Stimulated activated CD8-positive, alpha-beta memory T cell treated with anti-CD3 and anti-CD28 coated beads, Interleukin-7, amount 100 ng/mL, for 1 hour (primary cell): ENCODE data around the gene ATP6V1A.

Experiments used
- DNase-seq, 2 donors: peaks; one replicate each; pipeline ENCODE4 v3.0.0-alpha.2; 2020; ENCODE audit warnings: low read depth in 2 of 2

The ATP6V1A gene

DNA sequence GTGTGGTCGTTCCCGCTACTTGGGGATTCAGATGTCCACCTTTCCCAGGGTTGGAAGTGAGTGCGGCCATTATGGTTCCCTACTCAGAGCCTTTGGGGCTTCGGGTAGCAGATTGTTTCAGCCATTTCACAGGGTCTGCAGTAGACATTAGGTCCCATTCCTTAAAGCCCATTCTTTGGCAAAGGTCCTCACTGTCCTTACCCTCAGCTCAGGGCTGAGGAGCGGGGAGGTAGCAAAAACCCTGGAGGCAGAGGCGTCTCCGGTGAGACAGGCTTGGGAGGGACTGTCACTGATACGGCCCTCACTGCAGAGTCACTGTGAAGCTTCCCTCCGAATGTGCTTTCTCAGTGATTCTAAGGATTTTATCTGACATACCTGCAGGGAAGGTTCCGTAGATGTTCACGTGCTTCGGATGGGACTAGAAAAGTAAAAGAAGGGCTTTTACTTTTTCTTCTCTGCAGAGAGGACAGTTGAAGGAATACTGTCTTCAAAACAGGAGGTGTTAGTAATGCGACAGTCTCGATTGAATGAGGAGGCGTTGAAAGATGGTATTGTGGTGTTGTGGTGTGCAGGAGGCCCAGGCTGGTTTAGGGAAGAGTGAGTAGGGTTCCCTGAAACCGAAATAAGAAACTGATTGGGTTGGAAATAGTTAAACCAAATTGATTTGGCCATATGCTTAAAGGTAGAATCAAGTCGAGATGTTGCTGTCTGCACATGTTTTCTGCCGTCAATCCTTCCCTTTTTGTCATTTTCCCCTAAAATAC is 630 bp downstream of the ATP6V1A start:
- DNase-seq = no peak

DNA sequence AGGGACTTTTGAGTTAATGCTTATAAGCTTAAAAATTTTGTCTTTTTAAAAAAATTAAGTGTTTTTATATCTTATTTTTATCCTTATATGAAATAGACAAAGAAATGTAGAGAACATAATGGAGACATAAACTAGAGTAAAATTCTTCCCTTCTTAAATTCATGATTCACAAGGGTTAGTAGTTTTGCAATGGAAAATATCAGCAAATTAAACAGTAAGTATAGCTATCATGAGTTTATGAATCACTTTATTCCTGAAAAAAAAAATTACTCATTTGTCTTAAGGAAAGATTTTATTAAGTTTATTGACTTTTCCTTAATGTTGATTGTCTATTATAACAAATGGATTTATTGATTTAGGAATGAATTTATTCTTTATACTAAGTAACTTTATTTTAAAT is 4.3 kb downstream of the ATP6V1A start:
- DNase-seq = no peak

- DNase-seq = no peak
Measured at GRCh38 chr3:113753376-113753985, 6.6 kb downstream of the ATP6V1A start.

- no peak for DNase-seq
Measured at GRCh38 chr3:113754494-113755159, 7.8 kb downstream of the ATP6V1A start.

DNA sequence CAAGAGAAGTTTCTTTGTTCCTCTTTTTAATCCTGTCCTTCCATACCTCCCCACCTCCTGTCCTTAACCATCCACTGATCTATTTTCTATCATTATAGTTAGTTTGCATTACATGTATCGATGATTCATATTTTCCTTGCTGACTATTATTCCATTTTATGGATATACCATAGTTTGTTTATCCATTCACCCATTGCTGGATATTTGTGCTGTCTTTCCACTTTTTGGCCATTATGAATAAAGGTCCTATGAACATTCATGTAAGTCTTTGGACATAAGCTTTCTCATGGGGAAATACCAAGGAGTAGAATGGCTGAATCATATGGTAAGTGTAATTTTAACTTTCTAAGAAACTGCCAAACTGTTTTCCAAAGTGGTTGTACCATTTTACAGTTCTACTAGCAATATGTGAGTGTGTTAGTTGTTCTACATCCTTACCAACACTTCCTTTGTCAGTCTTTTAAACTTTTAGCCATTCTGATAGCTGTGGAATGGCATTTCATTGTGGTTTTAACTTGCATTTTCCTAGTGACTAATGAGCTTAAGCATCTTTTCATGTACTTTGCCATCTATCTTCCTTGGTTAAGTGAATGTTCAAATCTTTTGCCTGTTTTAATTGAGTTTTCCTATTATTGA is 11.7 kb downstream of the ATP6V1A start:
- no peak for DNase-seq

- no peak for DNase-seq
Measured at GRCh38 chr3:113764698-113765097, 17.9 kb downstream of the ATP6V1A start.

GRCh38 chr3:113769551-113769950 is 22.7 kb downstream of the ATP6V1A start:
- DNase-seq = no peak

GRCh38 chr3:113771993-113772392 is 25.2 kb downstream of the ATP6V1A start:
- DNase-seq = no peak

GRCh38 chr3:113773381-113773780 is 26.5 kb downstream of the ATP6V1A start:
- no peak for DNase-seq

DNA sequence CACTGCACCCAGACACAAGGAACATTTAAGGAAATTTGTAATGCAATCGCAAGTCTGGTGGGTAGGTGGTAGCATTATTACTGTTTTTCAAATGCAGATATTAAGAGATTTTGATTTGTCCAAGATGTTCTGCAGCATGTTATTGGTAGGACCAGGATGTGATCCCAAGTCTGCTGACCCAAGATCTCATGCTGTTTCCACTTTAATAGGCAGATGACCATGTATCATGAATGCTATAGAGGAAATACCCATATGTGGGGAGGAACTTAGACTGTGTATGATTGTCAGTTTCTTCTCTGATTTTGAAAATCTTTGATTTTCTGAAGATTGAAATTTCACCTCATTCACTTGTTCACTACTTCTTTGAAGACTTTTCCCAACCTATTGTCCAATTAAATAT is 28.7 kb downstream of the ATP6V1A start:
- DNase-seq = no peak

- no peak for DNase-seq
Measured at GRCh38 chr3:113776564-113776963, 29.7 kb downstream of the ATP6V1A start.

GRCh38 chr3:113783463-113783862 is 36.6 kb downstream of the ATP6V1A start:
- no peak for DNase-seq

GRCh38 chr3:113783980-113784379 is 37.1 kb downstream of the ATP6V1A start:
- no peak for DNase-seq

DNA sequence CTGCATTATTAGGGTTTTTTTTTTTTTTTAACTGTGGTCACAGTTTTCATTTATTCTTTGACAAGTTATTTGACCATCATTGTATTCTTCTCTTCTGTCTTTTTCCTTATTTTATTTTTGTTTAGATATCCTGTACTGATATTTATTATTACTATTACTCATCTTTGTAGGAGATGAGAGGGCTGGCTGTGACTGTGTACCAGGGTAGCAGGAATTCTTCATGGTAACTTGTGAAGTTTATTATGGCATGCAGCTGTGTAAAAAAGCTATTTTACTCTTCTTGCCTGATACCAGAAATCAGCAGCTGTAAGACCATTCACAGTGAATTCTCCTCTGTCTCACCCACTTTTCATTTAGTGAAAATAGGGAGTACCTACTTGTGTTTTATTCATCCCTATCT is 44.5 kb downstream of the ATP6V1A start:
- DNase-seq = no peak

- DNase-seq = no peak
Measured at GRCh38 chr3:113794526-113794925, 47.7 kb downstream of the ATP6V1A start.

DNA sequence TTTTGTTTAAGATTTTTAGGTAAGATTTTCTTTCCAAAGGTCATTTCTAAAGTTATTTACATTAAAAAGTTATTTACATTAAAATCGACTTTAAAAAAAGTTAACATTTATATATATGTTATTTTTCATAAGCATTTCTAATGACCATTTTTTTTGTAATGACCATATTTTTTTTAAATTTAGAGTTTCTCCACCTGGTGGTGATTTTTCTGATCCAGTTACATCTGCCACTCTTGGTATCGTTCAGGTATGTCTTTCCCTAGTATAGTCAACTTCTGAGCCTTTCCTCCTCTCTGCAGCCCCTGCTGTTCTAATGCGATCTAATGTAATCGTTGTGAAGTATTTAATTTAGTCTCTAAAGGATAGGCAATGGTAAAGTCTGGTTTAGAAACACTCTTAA is 48.9 kb downstream of the ATP6V1A start:
- no peak for DNase-seq

GRCh38 chr3:113802795-113803455 is 56.1 kb downstream of the ATP6V1A start:
- no peak for DNase-seq

DNA sequence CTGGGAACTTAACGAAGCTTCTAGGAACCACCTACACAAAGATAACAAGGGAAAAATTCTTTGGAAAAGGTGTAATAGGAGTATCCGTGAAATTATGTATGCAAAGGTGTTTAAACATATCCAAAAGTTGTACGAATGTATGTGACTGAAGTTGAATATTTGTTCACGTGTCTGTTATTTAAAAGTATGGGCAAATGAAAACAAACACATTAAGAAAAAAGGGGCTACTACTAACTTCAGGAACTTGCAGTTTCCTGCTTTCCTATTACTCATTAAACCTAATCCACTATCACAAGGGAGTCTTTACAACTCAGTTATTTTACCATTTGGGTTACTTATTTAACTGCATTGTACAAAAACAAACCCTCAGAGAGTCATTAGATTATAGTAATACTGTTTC is 57.8 kb downstream of the ATP6V1A start:
- no peak for DNase-seq

- no peak for DNase-seq
Measured at GRCh38 chr3:113805249-113805648, 58.4 kb downstream of the ATP6V1A start.

DNA sequence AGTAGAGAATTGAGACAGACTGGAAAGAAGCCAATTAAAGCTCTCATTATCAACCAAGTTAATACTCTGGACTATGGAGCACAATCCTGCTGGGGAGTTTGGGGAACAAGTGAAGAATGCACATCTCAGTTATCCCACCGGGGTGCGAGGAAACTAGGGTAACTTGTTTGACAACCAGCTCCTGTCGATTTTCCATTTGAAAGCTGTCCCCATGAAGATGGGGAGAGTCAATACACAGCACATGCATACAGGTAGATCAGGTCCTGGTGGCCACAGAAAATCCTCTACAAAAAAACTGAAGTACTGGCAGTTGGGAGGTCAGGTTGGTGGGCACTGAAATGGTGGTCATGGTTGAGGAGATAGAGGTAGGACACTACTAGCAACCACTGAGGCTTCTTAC is 66.0 kb downstream of the ATP6V1A start:
- DNase-seq = no peak

DNA sequence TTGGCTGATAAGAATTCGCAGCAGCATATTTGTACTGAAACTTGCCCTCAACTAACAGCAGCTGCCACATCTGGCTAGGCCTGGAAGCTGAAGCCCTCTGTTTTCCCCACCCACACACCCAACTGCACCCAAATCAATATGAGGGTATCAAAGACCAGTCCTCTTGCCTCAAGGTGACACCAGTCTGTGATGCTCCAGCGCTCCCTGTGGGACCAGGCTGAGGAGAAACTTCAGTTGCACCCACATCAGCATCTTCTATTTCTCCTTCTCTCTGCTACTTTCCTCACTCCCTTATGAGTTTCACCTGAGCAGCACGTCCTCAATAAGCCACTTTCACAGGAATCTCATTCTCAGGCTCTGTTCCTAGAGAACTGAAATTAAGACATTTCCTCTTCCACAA is 73.0 kb downstream of the ATP6V1A start:
- no peak for DNase-seq

DNA sequence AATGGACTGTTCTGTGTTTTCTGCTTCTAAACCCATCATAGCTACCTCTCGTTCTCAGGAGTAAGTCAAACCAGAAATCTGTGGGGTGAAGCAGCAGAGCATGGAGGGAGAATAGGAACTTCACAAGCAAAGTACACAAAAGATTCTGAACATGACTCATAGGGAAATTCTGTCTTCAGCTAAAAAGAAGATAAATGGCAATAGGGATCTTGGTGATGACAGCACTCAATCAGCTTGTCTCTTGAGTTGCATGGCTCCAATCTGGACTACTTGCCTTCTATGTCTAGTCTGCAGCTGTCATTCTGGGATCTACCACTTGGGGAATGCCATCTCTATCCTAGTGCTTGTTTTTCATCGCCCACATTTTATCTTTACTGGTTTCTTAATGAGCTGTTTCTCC is 78.3 kb downstream of the ATP6V1A start:
- no peak for DNase-seq
